Measurements from ENCODE around the gene CNGB1. TPM values are rescaled to one million over a fixed set of nuclear protein-coding genes. Genes with fewer than 3 reads are reported as not detected.

CNGB1 gene
- total RNA-seq, 4 donors from 2014 or later = 0.13 TPM; not detected in 3

GRCh38 chr16:57910696-57911095 lies 60.2 kb downstream of the CNGB1 start:
- Histone ChIP-seq H3K27me3 (no peaks in the 10 kb centered on the region), H3K9me3 (no peaks in the 10 kb centered on the region), H3K4me1 (peaks cover 4 to 10% of the 10 kb centered on the region in 2 donors), H3K4me3 (replicated peaks in 1 of 3) (no peak overlapping the region), H3K27ac (no peak overlapping the region), H3K36me3 (no peaks in the 10 kb centered on the region)
- no peak for TF ChIP-seq POLR2A (IDR thresholded peaks at IDR 0.05)
- TF ChIP-seq CTCF (IDR thresholded peaks at IDR 0.05) = no peak
- intact Hi-C loops (cut with DNase I) = no loop called here
- WGBS, 2 donors = 89 to 93% methylated on average over 6 of the region's 6 CpGs
- DNase-seq = no peak

- no peak for TF ChIP-seq CTCF (IDR thresholded peaks at IDR 0.05)
- TF ChIP-seq POLR2A (IDR thresholded peaks at IDR 0.05) = no peak
Measured at GRCh38 chr16:57908409-57908987, 62.4 kb downstream of the CNGB1 start.

GRCh38 chr16:57906382-57907316 lies 64.3 kb downstream of the CNGB1 start:
- WGBS, 2 donors = 27 to 38% methylated on average over 16 to 28 of the region's 28 CpGs
- peak; percentile 50 to 61 for DNase-seq
- no peaks in the 10 kb centered on the region for H3K27me3 ChIP-seq
- intact Hi-C loops (cut with DNase I) = loop anchor here (10.0 kb wide), 1 partner anchor 198 kb away; no protein-coding TSS in a partner anchor
- TF ChIP-seq CTCF (IDR thresholded peaks at IDR 0.05) (peak; percentile 19 to 78 (median 64)), POLR2A (IDR thresholded peaks at IDR 0.05) (no peak)
- no peak overlapping the region for H3K27ac ChIP-seq
- no peaks in the 10 kb centered on the region for H3K36me3 ChIP-seq
- H3K4me3 ChIP-seq (replicated peaks in 1 of 3) = no peak overlapping the region
- H3K4me1 ChIP-seq = peaks cover 4 to 10% of the 10 kb centered on the region in 2 donors
- no peaks in the 10 kb centered on the region for H3K9me3 ChIP-seq

More at GRCh38 chr16:57908409-57908987, 62.4 kb downstream of the CNGB1 start:
- H3K9me3 ChIP-seq = no peaks in the 10 kb centered on the region
- peaks cover 4 to 10% of the 10 kb centered on the region in 2 donors for H3K4me1 ChIP-seq
- intact Hi-C loops (cut with DNase I) = loop anchor here (10.0 kb wide), 1 partner anchor 196 kb away; no protein-coding TSS in a partner anchor
- no peaks in the 10 kb centered on the region for H3K27me3 ChIP-seq
- no peak overlapping the region for H3K27ac ChIP-seq
- 80 to 84% methylated on average over 12 of the region's 12 CpGs for WGBS, 2 donors
- no peak overlapping the region for H3K4me3 ChIP-seq (replicated peaks in 1 of 3)
- H3K36me3 ChIP-seq = no peaks in the 10 kb centered on the region
- no peak for DNase-seq

GRCh38 chr16:57904101-57904500 lies 66.8 kb downstream of the CNGB1 start:
- 77 to 82% methylated on average over 8 of the region's 8 CpGs for WGBS, 2 donors
- peaks cover 9 to 18% of the 10 kb centered on the region in 2 donors for H3K4me1 ChIP-seq
- H3K27ac ChIP-seq = no peak overlapping the region
- no peaks in the 10 kb centered on the region for H3K27me3 ChIP-seq
- intact Hi-C loops (cut with DNase I) = loop anchor here (10.0 kb wide), 1 partner anchor 201 kb away; no protein-coding TSS in a partner anchor
- DNase-seq = no peak
- no peaks in the 10 kb centered on the region for H3K9me3 ChIP-seq
- H3K36me3 ChIP-seq = no peaks in the 10 kb centered on the region
- no peak for TF ChIP-seq POLR2A (IDR thresholded peaks at IDR 0.05)
- no peak for TF ChIP-seq CTCF (IDR thresholded peaks at IDR 0.05)
- H3K4me3 ChIP-seq (replicated peaks in 1 of 3) = no peak overlapping the region
